Stimulated activated CD8-positive, alpha-beta memory T cell treated with anti-CD3 and anti-CD28 coated beads, Interleukin-7, amount 100 ng/mL, for 4 hours (primary cell): Measurements from ENCODE around the gene MED16.
"Not testable (repeated sequence)": the region's sequence is repeated elsewhere in the genome, so short reads cannot be mapped to it uniquely, and the experiment has no call there.

Source experiments
- DNase-seq, 2 donors: peaks; one replicate each; pipeline ENCODE4 v3.0.0-alpha.2; 2020; ENCODE audit warnings: low read depth in 2 of 2

Gene MED16

DNA sequence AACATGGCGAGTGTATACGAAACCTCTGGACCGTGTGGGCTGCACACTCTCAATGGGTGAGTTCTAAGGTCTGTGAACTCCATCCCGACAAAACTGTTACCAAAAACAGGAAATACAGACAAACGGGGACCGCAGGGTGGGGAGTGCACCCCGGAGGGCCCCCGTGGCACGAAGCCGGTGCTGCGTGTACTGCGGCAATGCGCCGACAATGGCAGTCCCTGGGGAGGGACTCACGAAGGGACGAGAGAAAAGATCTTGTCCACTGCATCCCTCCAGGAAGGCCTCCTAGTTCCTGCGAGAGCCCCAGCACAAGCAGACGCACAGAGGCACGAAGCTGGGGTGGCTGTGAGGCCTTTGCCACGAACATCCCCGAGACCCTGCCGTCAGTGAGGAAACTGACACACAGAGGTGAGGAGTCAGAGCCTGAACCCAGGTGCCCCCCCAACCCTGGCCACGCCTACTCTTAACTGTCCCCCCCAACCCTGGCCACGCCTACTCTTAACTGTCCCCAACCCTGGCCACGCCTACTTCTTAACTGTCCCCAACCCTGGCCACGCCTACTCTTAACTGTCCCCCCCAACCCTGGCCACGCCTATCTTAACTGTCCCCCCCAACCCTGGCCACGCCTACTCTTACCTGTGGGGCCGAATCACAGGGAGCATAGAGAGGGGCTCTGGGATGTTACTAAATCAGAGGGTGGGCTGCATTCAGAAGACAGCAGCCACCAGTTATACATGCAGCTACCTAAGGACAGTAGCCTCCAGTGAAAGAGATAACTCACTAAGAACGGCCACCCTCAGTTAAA is 4.2 kb downstream of the MED16 start:
- DNase-seq, result peak in 1 of 2 donors; percentile 46

DNA sequence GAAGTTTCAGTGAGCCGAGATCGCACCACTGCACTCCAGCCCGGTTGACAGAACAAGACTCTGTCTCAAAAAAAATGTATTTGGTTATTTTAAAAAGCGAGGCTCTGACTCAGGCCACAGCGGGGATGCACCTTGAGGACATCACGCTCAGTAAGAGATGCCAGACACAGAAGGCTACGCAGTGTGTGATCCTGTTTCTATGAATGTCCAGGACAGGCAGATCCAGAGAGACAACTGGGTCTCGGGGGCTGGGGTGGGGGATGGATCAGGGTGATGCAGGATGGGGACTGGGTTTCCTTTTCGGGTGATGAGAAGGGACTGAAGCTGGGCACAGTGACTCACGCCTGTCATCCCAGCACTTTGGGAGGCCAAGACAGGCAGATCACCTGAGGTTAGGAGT is 5.4 kb downstream of the MED16 start:
- DNase-seq, result no peak

DNA sequence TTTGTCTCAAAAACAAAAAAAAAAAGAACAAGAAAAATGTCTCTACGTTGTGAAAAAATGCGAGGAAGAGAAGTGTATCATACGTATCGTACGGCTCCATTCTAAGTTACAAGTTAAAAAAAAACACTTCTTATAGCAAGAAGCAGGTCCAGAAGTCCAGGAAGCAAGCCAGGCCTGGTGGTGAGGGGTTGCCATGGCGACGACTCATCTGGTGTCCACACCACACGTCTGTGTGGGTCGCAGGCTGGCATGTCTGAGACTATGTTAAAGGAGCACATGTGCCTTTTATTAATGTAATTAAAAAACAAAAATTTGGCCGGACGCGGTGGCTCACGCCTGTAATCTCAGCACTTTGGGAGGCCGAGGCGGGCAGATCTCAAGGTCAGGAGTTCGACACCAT is 5.9 kb downstream of the MED16 start:
- no peak for DNase-seq

DNA sequence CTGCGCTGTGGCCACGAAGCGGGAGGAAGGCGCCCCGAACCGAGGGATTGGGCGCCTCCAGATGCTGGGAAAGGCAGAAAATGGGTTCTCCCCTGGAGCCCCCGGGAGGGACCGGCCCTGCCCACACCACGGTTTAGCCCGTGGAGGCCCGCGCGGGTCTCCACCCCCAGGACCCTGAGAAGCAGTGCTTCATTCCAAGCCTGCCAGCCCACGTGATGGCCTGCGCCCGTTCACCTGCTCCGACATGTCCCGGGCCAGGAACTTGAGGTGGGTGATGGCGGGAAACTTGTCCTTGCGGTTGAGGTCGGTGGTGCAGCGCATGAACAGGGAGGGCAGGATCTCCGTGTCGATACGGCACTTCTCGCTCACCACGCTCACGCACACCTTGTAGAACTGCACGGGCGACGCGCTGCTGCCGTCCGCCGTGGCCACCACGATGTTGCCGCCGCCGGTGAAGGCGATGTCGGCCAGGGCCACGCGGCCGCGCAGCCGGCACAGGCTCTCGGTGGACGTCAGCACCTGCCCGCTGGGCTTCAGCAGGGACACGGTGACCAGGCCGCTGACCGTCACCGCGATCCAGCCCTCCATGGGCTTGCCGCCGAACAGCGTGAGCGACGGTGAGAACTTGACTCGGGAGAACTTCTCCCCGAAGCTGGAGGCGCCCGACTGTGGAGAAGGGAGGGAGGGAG is 7.3 kb downstream of the MED16 start:
- DNase-seq, result no peak

DNA sequence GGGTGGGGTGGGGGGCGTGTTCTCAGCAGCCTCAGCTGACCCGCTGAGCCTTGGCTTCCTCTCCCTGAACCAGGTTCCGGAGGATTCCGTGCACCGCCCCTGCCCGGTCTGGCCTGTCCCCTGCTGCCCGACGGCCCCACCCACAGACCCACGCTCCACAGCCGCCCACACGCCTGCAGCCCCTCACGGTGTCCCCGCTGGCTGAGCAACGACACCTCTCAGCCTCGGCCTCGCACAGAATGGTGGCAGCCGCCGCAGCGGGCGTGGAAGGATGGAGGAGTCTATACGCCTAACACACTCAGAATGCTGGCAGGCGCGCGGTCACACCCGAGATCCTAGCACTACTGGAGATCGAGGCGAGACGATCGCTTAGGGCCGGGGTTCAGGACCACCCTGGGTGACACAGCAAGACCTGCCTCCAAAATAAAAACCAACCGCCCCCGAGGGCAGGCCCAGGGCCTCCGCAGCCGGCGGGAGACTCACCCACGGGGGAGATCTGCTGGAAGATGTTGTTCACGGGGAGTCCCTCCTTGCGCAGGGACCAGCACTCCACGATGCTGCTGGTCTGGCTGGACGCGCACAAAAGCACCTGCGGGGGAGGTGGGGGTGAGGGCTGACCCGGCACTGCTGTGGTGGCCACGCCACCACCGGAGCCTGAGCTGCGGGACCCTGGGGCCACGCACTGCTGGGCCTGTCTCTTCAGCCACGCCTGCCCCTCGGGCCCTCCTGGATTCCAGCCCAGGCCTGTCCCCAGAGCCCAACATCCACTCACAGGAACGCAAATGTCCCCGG is 8.4 kb downstream of the MED16 start:
- DNase-seq, result no peak

DNA sequence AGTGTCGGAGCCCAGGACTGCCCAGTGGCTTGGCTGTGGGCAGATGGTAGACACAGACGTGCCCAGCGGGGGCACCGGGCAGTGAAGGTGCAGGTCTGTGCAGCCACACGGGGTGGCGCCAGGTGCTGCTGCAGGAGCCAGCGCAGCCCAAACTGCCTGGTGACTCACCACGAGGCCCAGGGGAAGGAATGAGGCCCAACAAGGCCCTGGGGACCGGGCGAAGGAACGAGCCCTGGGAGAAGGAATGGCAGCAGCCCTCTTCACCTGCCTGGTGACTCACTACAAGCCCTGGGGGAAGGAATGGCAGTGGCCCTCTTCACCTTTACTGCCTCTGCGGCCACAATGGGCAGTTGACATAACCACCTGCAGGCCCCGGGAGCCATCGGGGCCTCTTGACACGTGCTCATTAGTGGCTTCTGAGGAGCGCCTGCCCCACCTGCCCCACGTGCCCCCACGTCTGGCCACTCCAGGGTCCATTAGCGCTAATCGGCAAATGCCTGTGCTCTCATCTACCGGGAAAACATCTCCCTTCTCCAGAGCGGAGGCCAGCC is 9.3 kb downstream of the MED16 start:
- DNase-seq, result no peak

DNA sequence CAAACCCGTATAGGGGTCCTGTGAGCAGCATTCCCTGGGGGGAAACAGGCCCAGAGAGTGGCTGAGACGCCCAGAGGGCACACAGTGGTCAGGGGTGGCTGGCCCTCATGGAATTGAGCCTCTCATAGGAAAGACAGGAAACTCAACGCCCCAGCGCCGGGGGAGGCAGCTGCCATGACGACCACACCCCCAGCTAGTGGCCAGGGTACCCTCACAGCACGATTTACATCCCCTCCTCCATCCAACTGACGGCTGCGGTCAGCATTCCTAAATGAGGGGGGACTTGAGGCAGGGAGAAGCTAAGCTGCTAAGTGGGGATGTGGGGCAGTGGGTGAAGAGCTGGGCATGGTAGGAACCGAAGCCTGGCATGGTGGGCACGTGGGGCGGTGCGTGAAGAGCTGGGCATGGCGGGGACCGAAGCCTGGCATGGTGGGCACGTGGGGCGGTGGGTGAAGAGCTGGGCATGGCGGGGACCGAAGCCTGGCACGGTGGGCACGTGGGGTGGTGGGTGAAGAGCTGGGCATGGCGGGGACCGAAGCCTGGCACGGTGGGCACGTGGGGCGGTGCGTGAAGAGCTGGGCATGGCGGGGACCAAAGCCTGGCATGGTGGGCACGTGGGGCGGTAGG is 10.0 kb downstream of the MED16 start:
- DNase-seq, result no peak

DNA sequence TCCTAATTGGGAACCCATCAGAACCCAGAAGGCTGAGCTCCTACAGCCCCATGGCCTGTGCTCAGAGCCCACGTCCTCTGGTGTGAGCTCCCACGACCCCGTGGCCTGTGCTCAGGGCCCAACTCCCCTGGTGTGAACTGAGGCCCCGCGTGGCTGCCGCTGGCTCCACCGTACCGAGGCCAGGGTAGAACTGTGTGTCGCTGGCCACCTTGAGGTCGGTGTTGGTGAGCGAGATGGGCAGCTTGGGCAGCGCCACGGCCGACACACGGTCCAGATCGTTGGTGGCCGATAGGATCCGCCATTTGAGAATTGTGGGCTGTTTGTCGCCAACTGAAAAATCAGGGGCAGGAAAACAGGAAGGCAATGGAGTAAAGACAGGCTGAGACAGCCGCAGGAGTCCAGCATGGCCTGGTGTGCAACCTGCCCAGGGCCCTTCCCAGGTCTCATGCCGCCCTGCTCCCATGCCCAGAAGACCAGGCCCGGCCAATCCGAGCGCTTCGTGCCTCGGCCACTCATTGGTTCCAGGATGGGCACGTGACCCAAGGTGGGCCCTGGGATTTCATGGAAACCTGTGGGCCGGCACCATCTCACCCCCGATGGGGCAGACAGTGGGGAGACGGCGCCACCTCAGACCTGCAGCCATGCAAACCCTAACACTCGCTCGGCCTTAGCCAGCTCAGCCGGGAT is 11.5 kb downstream of the MED16 start:
- DNase-seq, result no peak

DNA sequence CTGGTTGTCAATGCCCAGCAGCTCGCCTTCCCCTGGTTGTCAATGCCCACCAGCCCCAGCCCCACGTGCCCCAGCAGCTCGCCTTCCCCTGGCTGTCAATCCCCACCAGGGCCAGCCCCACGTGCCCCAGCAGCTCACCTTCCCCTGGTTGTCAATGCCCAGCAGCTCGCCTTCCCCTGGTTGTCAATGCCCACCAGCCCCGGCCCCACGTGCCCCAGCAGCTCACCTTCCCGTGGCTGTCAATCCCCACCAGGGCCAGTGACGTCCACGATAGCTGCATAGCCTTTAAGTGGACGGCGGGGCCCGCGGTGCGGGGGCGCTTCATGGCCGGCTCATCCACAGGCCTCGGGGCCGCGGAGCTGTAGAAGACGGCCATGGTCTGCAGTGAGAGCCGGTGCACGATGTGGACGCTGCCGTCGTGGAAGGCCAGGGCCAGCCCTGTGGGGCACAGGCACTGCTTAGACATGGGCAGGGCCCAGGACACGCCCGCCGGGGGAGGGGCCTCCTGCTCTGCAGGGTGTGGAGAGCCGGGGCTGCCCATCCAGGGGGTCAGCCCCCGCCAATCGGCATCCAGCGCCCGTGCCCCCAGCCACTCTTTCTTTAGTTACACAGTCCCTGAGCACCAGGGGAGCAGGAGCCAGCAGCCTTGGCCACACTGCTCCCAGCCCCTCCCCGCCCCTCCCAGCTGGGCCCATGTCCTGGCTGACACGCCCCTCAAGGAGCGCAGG is 13.1 kb downstream of the MED16 start:
- no peak for DNase-seq

DNA sequence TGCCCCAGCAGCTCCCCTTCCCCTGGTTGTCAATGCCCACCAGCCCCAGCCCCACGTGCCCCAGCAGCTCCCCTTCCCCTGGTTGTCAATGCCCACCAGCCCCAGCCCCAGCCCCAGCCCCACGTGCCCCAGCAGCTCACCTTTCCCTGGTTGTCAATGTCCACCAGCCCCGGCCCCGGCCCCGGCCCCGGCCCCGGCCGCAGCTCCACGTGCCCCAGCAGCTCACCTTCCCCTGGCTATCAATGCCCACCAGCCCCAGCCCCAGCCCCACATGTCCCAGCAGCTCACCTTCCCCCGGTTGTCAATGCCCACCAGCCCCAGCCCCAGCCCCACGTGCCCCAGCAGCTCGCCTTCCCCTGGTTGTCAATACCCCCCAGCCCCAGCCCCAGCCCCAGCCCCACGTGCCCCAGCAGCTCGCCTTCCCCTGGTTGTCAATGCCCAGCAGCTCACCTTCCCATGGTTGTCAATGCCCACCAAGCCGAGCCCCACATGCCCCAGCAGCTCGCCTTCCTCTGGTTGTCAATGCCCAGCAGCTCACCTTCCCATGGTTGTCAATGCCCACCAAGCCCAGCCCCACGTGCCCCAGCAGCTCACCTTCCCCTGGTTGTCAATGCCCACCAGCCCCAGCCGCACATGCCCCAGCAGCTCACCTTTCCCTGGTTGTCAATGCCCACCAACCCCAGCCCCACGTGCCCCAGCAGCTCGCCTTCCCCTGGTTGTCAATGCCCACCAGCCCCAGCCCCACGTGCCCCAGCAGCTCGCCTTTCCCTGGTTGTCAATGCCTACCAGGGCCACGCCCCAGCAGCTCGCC is 14.0 kb downstream of the MED16 start:
- DNase-seq, result not testable (repeated sequence)

DNA sequence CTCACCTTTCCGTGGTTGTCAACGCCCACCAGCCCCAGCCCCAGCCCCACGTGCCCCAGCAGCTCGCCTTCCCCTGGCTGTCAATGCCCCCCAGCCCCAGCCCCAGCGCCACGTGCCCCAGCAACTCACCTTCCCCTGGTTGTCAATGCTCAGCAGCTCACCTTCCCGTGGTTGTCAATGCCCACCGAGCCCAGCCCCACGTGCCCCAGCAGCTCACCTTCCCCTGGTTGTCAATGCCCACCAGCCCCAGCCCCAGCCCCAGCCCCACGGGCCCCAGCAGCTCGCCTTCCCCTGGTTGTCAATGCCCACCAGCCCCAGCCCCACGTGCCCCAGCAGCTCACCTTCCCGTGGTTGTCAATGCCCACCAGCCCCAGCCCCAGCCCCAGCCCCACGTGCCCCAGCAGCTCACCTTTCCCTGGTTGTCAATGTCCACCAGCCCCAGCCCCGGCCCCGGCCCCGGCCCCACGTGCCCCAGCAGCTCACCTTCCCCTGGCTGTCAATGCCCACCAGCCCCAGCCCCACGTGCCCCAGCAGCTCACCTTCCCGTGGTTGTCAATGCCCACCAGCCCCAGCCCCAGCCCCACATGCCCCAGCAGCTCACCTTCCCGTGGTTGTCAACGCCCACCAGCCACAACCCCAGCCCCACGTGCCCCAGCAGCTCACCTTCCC is 14.9 kb downstream of the MED16 start:
- not testable (repeated sequence) for DNase-seq

DNA sequence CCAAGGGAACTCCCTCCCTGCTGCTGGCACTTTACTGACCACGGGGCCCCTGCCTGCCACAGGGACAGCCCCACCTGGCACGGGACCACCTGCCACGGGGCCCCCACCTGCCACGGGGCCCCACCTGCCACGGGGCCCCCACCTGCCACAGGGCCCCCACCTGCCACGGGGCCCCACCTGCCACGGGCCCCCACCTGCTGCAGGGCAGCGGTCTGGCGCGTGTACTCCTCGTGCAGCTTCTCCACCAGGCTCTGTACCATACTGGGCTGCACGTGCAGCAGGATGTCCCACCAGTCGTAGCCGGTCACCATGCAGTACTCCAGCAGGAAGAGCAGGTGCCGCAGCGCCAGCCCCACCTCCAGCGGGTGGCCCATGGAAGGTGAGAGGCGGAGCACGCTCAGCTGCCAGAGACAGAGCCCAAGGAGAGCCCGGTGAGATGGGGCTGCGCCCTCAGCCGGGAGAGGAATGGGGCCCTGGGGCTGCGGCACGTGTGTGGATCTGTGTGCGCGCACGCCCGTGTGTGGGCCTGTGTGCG is 16.1 kb downstream of the MED16 start:
- DNase-seq, result no peak

DNA sequence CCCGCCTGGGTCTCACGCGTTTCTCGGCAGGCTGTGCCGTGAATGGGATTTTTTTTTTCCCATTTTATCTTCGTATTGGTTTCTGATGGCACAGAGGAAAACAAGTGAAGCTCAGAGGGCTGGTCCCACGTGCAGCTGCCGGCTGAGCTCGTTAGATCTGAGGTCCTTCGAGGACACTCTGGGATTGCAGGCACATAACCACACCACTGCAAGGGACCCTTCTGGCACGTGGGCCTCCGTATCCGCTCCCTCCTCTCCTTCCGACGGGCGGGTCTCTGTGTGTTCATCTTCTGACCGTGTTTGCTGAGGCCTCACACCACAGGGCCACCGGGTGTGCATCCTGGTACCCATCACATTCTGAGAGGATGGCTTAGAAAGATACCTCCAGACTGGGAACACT is 16.9 kb downstream of the MED16 start:
- no peak for DNase-seq

DNA sequence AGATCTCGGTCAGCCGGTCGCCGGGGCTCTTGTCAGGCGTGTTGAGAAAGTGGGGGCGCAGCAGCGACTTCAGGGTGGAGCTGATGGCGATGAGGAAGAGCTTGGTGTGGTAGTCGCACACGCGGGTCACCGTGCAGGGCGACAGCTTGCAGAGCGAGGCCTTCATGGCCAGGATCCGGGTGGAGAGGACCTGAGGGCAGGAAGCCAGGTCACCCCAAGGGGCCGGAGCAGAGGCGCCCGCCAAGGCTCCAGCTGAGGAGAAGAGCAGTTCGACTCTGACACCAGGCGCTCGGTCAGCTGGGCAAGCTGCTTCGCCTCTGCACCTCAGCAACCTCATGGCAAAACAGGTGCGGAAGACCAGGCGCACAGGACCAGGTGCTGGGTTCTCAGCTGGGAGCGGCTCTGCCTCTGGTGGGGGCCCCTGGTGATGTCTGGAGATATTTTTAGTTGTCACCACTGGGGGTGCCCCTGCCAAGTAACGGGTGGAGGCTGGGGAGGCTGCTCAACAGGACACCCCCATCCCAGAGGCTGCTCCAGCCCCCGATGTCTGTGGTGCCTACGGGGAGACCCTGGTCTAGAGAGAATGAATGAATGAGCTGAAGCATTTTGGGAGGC is 17.6 kb downstream of the MED16 start:
- DNase-seq, result no peak

DNA sequence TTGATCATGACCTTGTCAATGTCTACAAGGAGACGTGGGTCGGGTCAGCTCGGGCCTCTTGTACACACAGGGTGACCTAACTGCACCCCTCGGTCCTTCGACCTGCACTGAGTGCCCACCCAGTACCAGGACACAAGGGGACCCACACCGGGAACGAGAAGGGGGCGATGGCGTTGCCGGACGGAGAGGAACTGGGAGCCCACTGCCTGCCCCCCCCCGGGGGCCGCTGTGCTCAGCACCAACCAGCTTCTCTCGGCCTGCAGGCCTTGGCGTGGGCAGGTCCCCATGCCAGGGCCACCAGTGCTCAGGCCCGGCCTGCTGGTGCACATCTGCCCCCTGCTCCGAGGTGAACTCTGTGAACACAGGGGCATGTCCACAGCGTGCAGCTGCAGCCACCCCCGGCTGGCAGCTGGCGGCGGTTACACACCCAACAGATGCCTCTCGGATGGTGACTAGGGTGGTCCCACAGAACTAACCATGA is 19.4 kb downstream of the MED16 start:
- DNase-seq, result no peak

DNA sequence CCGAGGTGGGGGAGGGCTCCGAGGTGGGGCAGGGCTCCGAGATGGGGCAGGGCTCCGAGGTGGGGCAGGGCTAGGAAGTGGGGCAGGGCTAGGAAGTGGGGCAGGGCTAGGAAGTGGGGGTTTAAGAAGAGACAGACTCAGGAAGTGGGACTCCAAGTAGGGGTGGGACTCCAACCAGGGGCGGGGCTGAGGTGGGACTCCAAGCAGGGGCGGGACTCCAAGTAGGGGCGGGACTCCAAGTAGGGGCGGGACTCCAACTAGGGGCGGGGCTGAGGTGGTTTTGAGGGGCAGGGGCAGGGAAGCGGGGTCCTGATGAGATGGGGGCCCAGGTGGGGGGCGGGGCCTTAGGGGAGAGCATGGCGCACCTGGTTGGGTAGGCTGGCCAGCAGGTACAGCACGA is 19.9 kb downstream of the MED16 start:
- peak; percentile 53 to 62 for DNase-seq

DNA sequence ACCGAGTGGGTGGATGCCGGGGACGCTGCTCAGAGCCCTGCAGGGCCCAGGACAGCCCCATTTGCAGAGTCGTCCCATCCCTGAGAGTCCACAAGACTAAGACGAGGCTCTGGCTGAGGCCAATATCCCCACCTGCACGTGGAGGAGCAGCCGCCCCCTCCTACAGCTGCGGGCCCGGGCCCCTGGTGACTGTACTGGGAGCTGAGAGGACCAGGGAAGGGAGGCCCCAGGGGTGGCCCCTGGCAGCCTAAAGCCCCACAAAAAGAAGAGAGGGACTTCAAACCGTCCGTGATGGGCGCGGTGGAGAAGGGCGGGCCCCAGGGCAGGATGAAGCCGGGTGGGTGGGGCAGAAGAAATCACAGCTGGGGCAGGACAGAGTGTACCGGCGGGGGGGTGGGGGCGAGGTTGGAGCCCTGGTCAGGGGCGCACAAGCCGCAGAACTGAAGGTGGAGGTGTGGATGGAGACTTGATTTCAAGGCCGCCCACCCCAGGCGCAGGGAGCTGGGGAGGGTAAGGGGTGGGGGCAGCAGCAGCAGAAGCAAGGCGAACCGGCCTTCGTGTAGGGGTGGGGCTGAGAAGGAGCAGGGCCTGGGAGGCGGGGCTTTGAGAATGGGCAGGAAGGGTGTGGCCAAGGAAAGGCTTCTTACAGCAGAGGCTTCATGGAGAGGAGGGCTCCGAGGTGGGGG is 20.6 kb downstream of the MED16 start:
- peak; percentile 58 to 62 for DNase-seq
